ENCODE data around the gene SLC4A3. TPM values are rescaled to one million over a fixed set of nuclear protein-coding genes. Genes with fewer than 3 reads are reported as not detected.

Gene SLC4A3
- total and polyA plus RNA-seq, 2 of the 13 experiments (the other 11 are each of a cell fraction or from before 2014, with no cell fraction given), result 0.18 to 0.95 TPM

- TF ChIP-seq E2F5 (CRISPR knock-in tag; conservative IDR thresholded peaks at IDR 0.05), result no peak
- no peak for TF ChIP-seq ZNF724P (CRISPR knock-in tag; IDR thresholded peaks at IDR 0.05; ENCODE audit: borderline replicate concordance)
- TF ChIP-seq ZNF124 (CRISPR knock-in tag; IDR thresholded peaks at IDR 0.05), result no peak
Observed at GRCh38 chr2:219656526-219656925, 29.1 kb downstream of the SLC4A3 start (continued).

GRCh38 chr2:219658196-219658846, 30.9 kb downstream of the SLC4A3 start:
- ChIA-PET POLR2A (no interaction called here), CTCF (ENCODE audit: low intra/inter-chr PET ratio, low total read pairs) (no interaction called here)
- Histone ChIP-seq H3K27me3 (ENCODE audit: control insufficient read depth in 1 of 2, insufficient read depth in 2 of 2, low read length in 2 of 2) (peaks cover 0 to 4% of the 10 kb centered on the region in 2 experiments; a peak in 1 of 5 replicates), H3K4me2 (ENCODE audit: low read depth, low read length) (no peak overlapping the region), H3K4me3 (replicated peaks in 1 of 3; ENCODE audit: insufficient read depth in 1 of 3, low read depth in 2 of 3, low read length in 3 of 3) (no peak overlapping the region), H3K27ac (ENCODE audit: extremely low read length, insufficient read depth, low read length) (no peak overlapping the region), H3K9me3 (ENCODE audit: low read length) (peaks cover 24% of the 10 kb centered on the region), H3K9ac (ENCODE audit: insufficient read depth, low read depth, low read length) (no peak overlapping the region), H3K79me2 (ENCODE audit: insufficient read depth, low read length) (no peaks in the 10 kb centered on the region), H2AFZ (ENCODE audit: low read length) (no peak overlapping the region), H4K20me1 (ENCODE audit: insufficient read depth, low read length) (no peaks in the 10 kb centered on the region), H3K4me1 (ENCODE audit: insufficient read depth, low read length) (peaks cover 16% of the 10 kb centered on the region), H3K36me3 (replicated peaks in 1 of 2; ENCODE audit: control insufficient read depth in 1 of 2, insufficient read depth in 2 of 2, low read length in 2 of 2) (no peaks in the 10 kb centered on the region)
- DNase-seq (ENCODE audit: low spot score), result no peak
- intact Hi-C loops (cut with micrococcal nuclease; ENCODE audit: unreplicated experiment) (no loop called here), in situ Hi-C loops (cut with HindIII; ENCODE audit: extremely low pct_ligation_motif_present, low pct_unique_long_range_greater_than_20kb) (no loop called here)
- FAIRE-seq, result no peak
- WGBS (ENCODE audit: low lambda C conversion rate), result 21% methylated on average over 7 of the region's 7 CpGs
- BruUV-seq (replicated peaks), result no TSS peak
- TF ChIP-seq ZBTB7A (CRISPR knock-in tag; IDR thresholded peaks at IDR 0.05) (no peak), ZSCAN31 (CRISPR knock-in tag; IDR thresholded peaks at IDR 0.05; ENCODE audit: low read depth) (no peak), HNF4G (IDR thresholded peaks at IDR 0.05; ENCODE audit: borderline replicate concordance, low read depth, low read length) (no peak), HNF4G (CRISPR knock-in tag; IDR thresholded peaks at IDR 0.05; ENCODE audit: borderline replicate concordance, low read depth) (no peak), MBNL3 (CRISPR knock-in tag; conservative IDR thresholded peaks at IDR 0.05) (no peak), ADNP (CRISPR knock-in tag; IDR thresholded peaks at IDR 0.05) (no peak)
- no peak for ATAC-seq
